GM18907 (cell line): ENCODE data around the gene SYK.
"Not testable (repeated sequence)": the region's sequence is repeated elsewhere in the genome, so short reads cannot be mapped to it uniquely, and the experiment has no call there.

Source experiments
- ATAC-seq: cut with Tn5 transposase; IDR thresholded peaks from one replicate; pipeline ENCODE4 v1.9.1; 2021; ENCODE audit warnings: mild to moderate bottlenecking, moderate library complexity; ENCODE audit not compliant: unreplicated experiment

SYK gene

DNA sequence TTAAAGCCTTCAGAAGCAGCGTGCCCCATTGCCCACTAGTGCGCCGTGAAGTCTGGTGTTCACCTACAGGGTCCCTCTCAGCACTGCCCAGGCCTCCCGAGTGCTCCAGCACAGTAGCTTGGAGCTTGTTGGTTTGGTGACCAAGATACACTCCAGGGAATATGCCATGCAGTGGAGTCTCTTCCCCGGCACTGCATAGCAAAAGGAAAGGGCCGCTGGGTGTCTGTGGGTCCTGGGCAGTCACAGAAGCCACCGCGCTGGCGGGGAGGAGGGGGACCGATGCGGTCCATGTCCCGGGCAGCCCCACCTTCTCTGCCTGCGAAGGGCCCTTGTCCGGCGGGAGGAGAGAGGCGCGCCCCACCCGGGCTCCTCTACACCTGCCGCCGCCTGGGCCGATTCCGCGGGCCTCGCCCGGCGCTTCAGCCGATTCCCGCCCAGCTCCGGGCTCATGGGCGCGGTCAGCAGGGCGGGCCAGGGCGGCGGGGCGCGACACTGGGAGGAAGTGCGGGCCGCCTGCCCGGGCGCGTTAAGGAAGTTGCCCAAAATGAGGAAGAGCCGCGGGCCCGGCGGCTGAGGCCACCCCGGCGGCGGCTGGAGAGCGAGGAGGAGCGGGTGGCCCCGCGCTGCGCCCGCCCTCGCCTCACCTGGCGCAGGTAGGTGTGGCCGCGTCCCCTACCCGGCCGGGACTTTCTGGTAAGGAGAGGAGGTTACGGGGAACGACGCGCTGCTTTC lies at the start of gene SYK:
Gene SYK, plus strand, starts transcription at position 579 of the 732 bp plus-strand sequence. CDS start 42,080 bp downstream, outside the sequence.
- ATAC-seq: peak; percentile 52

DNA sequence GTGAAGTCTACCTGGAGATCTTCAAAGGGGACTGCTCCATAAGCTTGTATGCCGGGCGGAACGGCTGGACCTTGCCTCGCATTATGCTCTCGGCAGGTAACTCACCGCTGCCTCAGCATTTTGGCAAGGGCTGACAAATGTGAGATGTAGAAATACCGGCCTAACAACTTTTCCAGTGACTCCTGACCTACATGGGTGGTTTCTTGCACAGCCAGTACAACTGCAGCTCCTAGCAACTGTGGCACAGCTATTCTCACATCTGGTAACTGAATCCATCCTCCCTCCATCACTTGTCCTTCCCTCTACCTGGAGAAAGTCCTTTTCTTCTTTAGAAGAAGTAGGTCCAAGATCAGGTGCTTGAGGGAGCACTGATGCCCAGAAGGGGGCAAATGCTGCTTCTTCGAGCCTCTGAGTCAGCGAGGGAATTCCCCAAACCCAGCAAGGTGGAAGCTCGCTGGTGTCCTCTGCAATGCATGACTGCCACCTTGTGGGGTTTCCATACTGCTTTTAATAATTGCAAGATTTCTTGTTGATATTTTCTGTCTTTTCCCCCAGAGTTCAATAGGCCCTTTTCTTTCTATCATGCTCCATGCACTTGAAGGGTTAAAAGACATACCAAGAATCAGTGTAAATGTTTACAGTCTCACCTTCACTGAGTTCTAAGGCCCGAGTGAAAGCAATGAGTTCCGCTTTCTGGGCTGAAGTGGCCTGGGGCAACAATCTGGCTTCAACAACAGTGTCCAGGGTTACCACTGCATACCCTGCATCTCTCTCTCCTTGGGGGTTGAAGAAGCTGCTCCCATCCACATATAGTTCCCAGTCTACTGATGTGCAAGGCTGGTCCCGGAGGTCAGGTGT lies 45.9 kb upstream of the SYK start:
- ATAC-seq: not testable (repeated sequence)

DNA sequence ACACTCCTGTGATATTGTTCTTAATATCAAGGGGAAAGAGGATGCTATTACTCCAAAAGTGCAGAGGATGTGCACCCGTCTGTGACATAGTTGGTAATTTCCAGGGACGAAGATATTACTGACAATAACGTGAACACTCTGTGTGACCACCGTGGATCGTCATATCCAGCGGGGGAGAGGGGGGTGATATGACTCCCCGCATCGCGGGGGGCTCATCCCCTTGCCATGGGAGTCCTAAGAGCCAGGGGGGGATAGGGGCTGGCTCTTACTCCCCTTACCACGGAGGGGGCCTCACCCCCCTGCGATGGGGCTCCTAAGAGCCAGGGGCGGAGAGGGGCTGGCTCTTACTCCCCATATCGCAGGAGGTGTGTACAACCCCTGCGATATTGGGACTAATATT lies 41.0 kb upstream of the SYK start:
- not testable (repeated sequence) for ATAC-seq

DNA sequence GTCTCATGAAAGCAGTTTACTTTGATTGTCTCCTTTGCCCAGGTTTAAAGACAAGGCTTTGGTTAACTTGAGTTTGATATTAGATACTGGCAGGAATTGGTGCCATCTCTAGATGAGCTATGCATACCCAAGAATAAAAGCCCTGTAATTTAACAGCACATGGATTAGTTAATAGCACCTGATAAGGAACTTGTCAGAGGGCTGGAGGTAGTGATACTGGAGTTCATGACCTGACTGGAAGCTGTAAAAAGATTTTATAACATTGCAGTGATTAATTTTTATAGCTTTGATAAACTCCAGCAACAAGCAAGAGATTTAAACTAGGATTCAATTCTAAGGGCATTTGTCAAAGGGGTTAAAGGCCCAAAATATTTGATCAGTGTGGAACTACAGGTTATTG lies 34.9 kb upstream of the SYK start:
- no peak for ATAC-seq

DNA sequence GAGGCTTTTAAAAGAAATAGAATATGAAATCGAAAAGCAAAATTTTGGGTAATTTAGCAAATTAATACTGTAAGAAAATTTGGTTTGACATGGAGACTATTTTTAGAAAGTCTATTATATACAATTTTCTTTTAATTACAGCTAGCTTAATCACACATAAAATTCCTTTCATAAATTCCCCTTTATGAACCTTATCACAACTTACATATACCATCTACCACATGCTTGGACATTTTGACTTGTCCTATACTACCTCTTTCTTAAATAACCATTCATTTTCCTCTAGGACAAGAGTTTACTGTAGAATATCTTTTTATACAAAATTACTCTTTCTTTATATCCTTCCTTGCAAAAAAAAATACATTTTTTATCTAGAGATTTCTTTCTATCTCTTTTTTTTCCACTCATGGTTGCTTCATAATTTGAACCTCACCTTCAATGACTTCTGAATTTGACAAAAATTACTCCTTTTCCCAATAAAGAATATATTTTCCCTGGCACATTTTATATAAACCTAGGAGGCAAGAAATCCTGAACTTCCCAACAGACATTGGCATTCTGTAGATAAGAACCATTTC lies 34.0 kb upstream of the SYK start:
- ATAC-seq: no peak

DNA sequence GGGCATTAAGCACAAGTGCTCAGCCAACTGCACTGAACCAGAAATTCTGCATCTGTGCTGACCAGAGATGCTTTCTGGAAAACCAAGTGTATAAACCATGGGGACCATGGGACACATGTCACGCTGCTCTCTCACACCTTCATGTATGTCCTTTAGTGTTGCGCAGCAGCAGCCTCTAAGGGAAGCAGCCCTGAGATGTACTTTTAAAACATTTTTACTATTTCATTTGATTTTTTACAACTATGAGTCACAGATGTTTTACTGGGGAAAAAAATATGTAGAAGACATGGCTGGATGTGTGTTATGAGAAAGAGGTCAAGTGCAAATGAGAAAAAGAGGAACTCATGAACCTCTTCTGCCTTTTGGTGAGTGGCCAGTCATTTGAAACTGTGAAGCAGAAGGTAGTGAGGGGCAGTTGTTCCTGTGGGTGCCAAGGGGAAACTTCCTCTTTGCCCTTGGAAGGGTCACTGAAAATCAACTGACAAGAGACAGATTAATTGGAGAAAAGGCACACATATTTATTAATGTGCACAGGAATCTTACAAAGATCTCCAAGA lies 31.4 kb upstream of the SYK start:
- peak; percentile 43 for ATAC-seq

DNA sequence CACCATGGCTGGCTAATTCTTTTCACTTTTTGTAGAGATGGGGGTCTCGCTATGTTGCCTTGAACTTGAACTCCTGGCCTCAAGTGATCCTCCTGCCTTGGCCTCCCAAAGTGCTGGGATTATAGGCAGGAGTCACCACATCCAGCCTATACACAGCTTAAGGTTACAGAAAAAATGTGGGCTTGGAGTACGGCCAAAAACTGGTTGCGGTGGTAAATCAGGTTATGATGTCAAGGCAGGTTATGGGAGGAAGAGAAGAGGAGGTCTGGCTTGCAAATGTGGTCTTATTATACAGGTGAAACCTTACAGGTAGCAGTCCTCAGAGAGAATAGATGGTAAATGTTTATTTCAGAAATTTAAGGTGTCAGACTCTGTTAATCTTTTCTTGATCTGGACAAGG lies 30.7 kb upstream of the SYK start:
- ATAC-seq: no peak

DNA sequence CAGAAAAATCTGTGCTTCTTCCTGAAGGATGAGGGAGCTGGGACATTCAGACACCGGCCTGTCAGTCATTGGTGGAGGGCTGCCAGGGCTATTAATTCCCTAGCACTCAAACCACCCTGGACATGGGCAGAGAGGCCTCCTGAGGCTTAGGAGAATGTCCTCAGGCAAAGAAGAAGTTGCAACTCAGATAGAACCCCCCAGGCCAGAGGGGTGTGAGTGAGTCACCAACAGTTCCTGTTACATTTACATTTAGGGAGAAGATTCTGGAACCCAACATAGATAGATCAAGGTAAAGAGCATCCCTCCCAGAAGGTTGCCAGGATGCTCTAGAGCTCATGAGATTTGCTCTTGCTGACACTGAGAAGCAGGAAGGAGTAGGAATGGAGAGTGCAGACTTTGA lies 29.2 kb upstream of the SYK start:
- ATAC-seq: no peak

DNA sequence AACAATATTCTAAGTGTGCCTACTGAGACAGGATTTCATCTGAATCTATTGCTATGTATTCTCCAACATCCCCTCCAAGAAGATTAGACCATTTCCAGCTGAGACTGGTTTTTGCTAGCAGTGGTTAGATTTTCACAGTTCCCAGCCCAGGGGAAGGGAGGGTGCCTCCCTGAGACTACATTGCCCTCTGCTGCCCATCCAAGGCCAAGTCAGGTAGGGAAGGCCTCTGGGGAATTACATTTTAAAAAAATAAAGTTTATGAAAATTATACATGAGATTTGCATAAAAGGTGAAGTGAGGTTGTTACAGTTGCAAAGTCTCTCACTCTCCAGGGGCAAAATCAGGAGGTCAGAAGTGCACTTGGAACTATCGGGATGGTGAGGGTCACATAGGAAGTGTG lies 28.0 kb upstream of the SYK start:
- no peak for ATAC-seq

DNA sequence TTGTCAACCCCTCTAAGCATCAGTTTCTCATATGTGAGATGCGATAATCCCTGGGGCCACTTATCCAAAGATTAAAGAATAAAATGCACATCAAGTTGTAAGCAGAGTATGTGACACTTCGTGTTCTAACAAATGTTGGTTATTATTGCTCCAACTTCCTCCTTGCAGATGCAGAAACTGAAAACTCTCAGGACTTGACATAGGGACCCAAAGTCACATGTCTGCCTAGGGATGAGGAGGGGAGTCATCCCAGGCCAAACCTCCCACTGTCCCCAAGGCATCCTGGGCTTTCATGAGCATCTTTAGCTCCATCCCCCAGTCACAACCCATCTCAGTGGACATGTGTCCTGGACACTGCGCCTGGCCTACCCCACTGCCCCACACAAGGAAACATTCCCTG lies 27.5 kb upstream of the SYK start:
- no peak for ATAC-seq

DNA sequence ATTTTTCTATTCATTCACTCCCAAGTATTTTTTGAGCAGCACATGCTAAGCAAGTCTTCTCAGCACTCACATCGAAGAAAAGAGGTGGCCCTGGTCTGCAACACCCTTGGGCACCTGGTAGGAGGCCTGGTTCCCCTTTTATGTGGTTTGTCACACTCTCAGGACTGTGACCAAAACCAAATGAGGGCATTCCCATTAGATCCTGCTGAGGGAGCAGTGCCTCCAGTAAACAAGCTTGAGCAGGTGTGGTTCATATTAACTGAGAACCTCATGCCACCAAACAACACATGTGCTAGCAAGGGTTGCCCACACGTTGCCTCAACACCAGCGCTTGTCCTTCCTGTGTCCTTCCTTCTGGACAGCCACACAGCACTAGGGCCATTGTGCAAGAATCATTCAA lies 26.9 kb upstream of the SYK start:
- peak; percentile 85 for ATAC-seq

DNA sequence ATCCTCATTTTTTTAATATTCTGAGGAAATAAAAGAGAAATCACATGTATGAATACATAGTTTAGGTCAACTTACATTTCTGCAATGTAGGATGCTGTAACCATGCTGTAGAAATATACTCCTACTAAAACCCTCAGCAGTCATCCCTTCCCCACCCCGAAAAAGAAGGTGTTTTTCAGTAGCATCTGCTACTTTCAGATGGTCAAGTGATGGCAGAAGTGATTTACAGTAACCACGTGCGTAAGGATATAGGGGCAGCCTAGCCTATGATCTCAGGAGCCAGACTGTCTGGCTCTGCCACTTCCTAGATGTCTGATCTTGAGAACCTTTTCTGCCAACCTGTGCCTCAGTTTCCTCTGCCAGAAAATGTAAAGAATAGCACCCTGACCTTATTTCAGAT lies 26.0 kb upstream of the SYK start:
- ATAC-seq: no peak

DNA sequence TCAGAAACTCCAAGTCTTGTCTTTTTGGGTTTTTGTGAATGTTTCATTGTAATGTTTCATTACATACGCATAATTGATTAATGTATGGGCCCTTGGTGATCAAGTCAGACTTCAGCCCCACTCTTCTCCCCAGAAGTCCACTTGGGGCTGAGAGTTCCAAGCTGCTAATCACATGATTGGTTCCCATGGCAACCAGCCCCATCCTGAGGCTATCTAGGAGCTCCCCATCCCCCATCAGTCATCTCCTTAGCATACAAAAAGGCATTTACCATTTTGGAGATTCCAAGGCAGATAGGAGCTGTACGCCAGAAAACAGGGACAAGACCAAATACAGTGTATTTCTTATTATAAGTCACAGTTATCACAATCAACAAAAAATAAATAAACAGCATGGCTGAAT lies 22.9 kb upstream of the SYK start:
- ATAC-seq: no peak

DNA sequence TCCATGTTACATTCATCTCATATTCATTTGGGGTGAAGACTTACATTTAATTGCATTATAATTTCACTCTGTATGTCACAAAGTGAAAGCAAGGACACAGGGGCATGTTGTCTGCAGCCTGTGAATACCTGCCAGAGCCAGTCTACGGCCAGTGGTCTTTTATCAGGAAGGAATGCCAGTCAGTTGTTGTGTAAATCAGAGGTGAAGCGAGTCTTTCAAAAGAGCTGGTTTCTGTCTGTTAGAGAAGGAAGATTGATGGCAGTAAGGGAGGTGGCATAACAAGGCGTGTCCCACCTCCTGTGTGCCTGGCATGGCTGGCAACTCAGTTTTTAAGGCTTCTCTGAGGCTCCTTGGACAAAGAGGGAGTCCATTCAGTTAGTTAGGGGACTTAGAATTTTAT lies 18.1 kb upstream of the SYK start:
- ATAC-seq: no peak

DNA sequence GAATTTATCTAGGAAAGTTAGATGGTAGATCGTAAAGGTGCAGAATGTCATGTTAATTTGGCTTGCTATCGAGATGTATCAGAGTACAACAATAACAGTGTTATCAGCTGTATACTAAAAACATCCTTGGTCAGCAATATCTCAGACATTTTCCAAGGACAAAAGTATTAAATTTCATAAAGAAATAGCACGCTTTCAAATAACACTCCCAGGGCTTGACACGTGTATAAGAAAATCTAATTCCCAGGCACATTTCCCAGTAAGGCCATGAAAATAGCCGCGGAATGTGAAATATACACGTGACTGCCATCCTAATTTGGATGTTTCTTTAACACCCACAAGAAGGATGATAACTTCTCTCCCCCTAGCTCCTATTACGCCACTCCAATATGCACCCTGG lies 17.7 kb upstream of the SYK start:
- no peak for ATAC-seq

DNA sequence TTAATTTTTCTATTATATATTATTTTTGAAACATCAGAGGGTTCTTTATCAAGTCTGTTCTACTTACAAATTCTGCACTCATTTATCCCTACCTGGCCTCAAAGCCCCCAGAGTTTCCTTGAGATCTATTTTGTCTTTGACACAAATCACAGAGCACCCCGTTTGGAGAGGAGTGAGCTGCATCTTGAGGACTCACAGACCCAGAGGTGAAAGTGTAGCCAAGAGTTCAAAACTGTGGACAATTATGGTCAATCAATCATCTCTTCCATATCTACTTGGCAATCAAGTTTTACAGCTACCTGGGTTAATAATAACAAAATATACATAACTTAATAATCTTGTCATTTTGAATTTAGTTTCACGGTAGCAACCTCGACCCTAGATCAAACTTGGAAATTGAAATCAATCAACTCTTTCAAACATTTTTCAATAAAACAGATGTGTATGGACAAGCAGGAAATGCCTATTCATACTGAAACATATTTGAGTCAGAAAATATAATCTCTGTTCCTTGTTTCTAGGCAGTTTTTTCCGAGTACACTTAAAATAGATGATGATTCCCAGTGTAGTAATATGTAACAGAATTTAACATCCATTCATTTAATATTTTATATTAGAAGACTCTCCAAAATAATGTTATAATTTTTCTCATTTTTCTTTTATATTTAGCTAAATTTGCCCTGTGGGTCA lies 13.7 kb upstream of the SYK start:
- peak; percentile 61 for ATAC-seq

DNA sequence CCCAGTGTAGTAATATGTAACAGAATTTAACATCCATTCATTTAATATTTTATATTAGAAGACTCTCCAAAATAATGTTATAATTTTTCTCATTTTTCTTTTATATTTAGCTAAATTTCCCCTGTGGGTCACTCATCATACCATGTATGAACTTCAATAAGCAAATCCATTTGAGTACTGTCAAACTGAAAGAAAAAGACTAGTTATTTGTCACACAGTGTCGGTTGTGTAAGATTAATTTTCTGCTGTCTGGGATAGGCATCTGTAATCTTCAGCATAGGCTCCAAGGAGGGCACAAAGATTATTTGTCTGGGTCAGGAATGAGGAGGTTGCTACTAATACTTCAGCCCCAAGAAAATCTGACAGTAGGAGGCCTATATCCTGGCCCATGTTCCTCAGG lies 13.1 kb upstream of the SYK start:
- peak; percentile 48 for ATAC-seq

DNA sequence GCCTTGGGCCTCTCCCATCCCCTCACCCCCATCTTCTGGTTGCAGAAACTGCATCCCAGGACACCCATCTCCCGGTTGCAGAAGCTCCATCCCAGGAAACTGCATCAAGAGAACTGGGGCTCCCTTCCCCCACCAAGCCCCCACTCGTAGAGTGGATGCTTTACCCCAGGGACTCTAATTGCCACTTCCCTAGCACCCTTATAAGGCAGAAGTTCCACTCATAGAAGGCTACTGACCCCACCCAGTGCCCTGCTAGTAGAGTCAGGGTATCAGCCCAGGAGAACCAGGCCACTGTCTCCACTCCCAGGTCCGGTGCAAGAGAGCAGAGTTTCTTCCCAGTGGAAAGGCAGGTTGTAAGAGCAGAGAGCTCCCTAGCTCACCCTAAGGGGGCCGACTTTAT lies 12.2 kb upstream of the SYK start:
- ATAC-seq: no peak

DNA sequence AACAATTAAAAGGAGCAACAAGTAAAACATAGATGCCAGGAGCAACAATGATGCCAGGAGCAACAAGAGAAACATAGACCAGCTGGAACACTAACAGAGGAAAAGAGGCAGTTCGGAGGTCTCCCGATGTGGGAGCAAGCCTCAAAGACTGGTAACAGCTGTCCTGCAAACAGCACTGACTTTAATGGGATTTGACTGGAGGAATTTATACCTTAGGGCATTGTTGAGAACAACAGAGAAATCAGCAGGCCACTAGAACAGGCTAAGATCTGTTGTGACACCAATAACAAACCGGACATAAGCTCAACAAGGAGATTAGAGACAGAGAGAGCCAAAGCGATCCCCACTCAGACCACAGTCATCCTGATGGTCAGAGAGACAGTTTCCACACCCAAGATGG lies 11.8 kb upstream of the SYK start:
- no peak for ATAC-seq

DNA sequence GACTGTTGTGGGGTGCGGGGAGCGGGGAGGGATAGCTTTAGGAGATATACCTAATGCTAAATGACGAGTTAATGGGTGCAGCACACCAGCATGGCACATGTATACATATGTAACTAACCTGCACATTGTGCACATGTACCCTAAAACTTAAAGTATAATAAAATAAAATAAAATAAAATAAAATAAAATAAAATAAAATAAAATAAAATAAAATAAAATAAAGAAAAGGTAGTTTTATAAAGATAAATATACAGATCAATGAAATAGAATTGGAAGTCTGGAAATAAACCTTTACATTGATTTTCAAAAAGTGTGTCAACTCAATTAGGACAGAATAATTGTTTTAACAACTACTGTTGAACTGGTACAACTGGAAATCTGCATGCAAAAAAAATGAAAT lies 8.6 kb upstream of the SYK start:
- ATAC-seq: not testable (repeated sequence)

DNA sequence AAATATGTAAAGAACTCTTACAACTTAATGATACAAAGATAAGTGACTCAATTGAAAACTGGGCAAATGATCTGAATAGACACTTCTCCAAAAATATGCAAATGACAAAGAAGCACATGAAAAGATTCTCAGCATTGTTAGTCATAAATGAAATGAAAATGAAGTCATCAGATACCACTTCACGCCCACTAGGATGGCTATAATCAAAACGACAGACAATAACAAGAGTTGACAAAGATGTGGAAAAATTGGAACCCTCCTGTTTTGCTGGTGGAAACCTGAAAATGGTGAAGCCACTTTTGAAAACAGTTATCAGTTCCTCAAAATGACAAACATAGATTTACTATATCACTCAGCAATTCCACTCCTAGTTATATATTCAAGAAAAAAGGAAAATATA lies 7.9 kb upstream of the SYK start:
- ATAC-seq: no peak
